C4-2B (cell line): ENCODE measurements around the gene SETDB1.

ENCODE experiments used
- ZFX ChIP-seq: fragments of 450-650 bp; IDR thresholded peaks from 2 replicates; pipeline ENCODE4 v1.6.1; 2017
- TF ChIP-seq, protein P1 (sequence below): fragments of 450-650 bp; conservative IDR thresholded peaks from 2 replicates; pipeline ENCODE4 v1.5.1; 2017; ENCODE audit warnings: mild to moderate bottlenecking

DNA sequence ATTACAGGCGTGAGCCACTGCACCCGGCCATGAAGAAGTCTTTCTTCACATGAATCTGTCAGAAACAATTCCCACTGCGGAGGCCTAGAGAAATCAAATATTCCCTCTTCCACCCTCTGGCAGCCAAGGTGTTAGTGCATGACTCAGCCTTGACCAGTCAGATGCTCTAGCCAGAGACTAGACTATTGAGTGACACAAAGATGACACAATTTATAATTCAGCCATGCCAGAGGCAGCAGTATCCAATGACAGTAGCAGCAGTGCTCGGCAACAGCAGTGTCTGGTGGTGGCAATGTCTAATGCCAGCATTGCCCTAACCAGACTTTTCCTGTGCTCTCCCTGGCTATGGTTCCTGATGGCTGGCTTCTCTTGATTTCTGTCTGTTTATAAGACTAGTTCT lies 30.5 kb upstream of the SETDB1 start:
- TF ChIP-seq, protein P1, sequence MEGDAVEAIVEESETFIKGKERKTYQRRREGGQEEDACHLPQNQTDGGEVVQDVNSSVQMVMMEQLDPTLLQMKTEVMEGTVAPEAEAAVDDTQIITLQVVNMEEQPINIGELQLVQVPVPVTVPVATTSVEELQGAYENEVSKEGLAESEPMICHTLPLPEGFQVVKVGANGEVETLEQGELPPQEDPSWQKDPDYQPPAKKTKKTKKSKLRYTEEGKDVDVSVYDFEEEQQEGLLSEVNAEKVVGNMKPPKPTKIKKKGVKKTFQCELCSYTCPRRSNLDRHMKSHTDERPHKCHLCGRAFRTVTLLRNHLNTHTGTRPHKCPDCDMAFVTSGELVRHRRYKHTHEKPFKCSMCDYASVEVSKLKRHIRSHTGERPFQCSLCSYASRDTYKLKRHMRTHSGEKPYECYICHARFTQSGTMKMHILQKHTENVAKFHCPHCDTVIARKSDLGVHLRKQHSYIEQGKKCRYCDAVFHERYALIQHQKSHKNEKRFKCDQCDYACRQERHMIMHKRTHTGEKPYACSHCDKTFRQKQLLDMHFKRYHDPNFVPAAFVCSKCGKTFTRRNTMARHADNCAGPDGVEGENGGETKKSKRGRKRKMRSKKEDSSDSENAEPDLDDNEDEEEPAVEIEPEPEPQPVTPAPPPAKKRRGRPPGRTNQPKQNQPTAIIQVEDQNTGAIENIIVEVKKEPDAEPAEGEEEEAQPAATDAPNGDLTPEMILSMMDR = no peak
- no peak for TF ChIP-seq ZFX
